ENCODE measurements around the gene LINGO1.

DNA sequence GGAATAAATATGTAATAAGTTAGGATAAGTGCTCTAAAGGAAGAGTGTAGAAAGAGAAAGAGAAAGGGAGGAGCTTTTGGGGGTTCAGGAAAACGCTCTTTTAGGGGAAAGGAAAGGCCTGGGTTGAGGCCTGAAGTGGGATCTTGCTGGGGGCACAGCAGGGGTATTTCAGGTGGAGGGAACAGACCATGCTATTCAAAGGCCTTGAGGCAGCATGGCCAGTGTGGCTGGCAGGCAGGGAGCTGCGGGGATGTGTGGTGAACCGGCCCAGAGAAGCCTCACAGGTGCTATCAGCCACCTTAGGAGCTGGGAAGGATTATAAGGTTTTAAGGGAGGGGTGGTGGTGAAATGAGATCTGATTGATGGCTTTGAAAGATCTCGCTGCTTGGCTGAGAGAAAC lies 66.6 kb downstream of the LINGO1 start:
- TF ChIP-seq, protein P1, sequence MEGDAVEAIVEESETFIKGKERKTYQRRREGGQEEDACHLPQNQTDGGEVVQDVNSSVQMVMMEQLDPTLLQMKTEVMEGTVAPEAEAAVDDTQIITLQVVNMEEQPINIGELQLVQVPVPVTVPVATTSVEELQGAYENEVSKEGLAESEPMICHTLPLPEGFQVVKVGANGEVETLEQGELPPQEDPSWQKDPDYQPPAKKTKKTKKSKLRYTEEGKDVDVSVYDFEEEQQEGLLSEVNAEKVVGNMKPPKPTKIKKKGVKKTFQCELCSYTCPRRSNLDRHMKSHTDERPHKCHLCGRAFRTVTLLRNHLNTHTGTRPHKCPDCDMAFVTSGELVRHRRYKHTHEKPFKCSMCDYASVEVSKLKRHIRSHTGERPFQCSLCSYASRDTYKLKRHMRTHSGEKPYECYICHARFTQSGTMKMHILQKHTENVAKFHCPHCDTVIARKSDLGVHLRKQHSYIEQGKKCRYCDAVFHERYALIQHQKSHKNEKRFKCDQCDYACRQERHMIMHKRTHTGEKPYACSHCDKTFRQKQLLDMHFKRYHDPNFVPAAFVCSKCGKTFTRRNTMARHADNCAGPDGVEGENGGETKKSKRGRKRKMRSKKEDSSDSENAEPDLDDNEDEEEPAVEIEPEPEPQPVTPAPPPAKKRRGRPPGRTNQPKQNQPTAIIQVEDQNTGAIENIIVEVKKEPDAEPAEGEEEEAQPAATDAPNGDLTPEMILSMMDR (IDR thresholded peaks at IDR 0.05; ENCODE audit: insufficient read depth, low read depth, low read length), result no peak
- TF ChIP-seq EZH2 (IDR thresholded peaks at IDR 0.05; ENCODE audit: insufficient read depth, low read length), result no peak
